ENCODE results near the gene RPN2.

DNA sequence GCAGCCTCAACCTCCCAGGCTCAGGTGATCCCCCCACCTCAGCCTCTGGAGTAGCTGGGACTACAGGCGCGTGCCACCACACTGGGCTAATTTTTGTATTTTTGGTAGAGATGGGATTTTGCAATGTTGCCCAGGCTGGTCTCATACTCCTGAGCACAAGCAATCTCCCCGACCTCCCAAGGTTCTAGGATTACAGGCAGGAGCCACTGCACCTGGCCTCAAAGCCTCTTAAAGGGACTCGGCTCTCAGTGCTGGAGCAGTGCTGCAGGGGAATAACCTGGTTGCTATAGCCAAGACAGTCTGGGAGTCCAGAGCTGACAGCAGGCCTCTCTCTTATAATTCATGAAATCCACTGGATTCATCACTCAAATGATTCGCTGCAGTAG lies 65.4 kb downstream of the RPN2 start:
- TF ChIP-seq, protein P1, sequence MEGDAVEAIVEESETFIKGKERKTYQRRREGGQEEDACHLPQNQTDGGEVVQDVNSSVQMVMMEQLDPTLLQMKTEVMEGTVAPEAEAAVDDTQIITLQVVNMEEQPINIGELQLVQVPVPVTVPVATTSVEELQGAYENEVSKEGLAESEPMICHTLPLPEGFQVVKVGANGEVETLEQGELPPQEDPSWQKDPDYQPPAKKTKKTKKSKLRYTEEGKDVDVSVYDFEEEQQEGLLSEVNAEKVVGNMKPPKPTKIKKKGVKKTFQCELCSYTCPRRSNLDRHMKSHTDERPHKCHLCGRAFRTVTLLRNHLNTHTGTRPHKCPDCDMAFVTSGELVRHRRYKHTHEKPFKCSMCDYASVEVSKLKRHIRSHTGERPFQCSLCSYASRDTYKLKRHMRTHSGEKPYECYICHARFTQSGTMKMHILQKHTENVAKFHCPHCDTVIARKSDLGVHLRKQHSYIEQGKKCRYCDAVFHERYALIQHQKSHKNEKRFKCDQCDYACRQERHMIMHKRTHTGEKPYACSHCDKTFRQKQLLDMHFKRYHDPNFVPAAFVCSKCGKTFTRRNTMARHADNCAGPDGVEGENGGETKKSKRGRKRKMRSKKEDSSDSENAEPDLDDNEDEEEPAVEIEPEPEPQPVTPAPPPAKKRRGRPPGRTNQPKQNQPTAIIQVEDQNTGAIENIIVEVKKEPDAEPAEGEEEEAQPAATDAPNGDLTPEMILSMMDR (conservative IDR thresholded peaks at IDR 0.05; ENCODE audit: low read length): no peak
- no peak for TF ChIP-seq EZH2phosphoT487 (IDR thresholded peaks at IDR 0.05; ENCODE audit: borderline replicate concordance, low read depth, low read length)
